Endothelial cell of umbilical vein (primary cell): ENCODE results near the gene ATG4D. TPM values are rescaled to one million over a fixed set of nuclear protein-coding genes. Genes with fewer than 3 reads are reported as not detected.

Source experiments
- BruUV-seq: library from RNA; stranded (reverse); fragments of 400-500 nt; replicated peaks from 2 replicates; lab custom pipeline; 2021; lab: Mats Ljungman, UMichigan
- CTCF ChIA-PET: fragments of 300-600, 350-600 bp; sonication (Branson Sonifier 250); formaldehyde crosslinking; loops from one replicate; lab custom pipeline; 2021; ENCODE audit warnings: antibody characterized with exemption, inconsistent platforms; lab: Charles Lee
- POLR2A ChIA-PET: fragments of 300-600, 350-600 bp; sonication (Branson Sonifier 250); formaldehyde crosslinking; loops from one replicate; lab custom pipeline; 2021; ENCODE audit warnings: antibody characterized with exemption, inconsistent platforms; lab: Charles Lee
- DNase-seq: peaks from one replicate; pipeline ENCODE4 v3.0.0-alpha.2; 2011; ENCODE audit warnings: low read depth, low spot score
- FAIRE-seq: peaks from 2 replicates; lab custom pipeline; 2011; peaks lifted over from hg19 to GRCh38; lab: Jason Lieb, UNC
- H2AFZ ChIP-seq: 2 replicates; pipeline ENCODE4 v1.6.0; 2012; ENCODE audit warnings: low read depth, low read length, control low read depth, inconsistent platforms
- H3K27ac ChIP-seq: 2 replicates; pipeline ENCODE4 v1.5.1; 2011; ENCODE audit warnings: low read depth, mild to moderate bottlenecking, control low read depth, low read length, moderate library complexity; ENCODE audit not compliant: insufficient read depth
- H3K27me3 ChIP-seq, 2 experiments: 2 replicates each; pipeline versions ENCODE4 v1.6.0 to v1.6.1; 2011; ENCODE audit warnings: low read length in 2 of 2, mixed read lengths in 1 of 2; ENCODE audit not compliant: control insufficient read depth in 2 of 2, insufficient read depth in 2 of 2
- H3K36me3 ChIP-seq, 2 experiments: 2 replicates in 1 of 2; 3 replicates in 1 of 2; pipeline ENCODE4 v1.5.1; 2011; ENCODE audit warnings: low read length in 2 of 2, mild to moderate bottlenecking in 1 of 2, moderate library complexity in 1 of 2; ENCODE audit not compliant: control insufficient read depth in 2 of 2, insufficient read depth in 2 of 2; ENCODE audit errors: extremely low read depth in 1 of 2
- H3K4me1 ChIP-seq: 3 replicates; pipeline ENCODE4 v1.5.1; 2011; ENCODE audit warnings: mild to moderate bottlenecking, low read length; ENCODE audit not compliant: control insufficient read depth, insufficient read depth; ENCODE audit errors: extremely low read depth
- H3K4me2 ChIP-seq: 2 replicates; pipeline ENCODE4 v1.6.1; 2011; ENCODE audit warnings: low read length, control low read depth, mixed read lengths; ENCODE audit not compliant: insufficient read depth
- H3K4me3 ChIP-seq, 3 experiments: fragments of 200-600 bp in 1 of 3; sonication (generic), shearing (Covaris generic) in 1 of 3; replicated peaks in 1 of 3; 2 replicates each; pipeline ENCODE4 v1.5.1; 2011 to 2016; ENCODE audit warnings: control low read depth in 3 of 3, low read length in 3 of 3, mild to moderate bottlenecking in 2 of 3, inconsistent platforms in 1 of 3, low read depth in 1 of 3, moderate library complexity in 1 of 3; ENCODE audit not compliant: insufficient read depth in 1 of 3
- H3K79me2 ChIP-seq: 2 replicates; pipeline ENCODE4 v1.6.0; 2012; ENCODE audit warnings: low read length, inconsistent platforms; ENCODE audit not compliant: control insufficient read depth, insufficient read depth
- H3K9ac ChIP-seq: replicated peaks from 2 replicates; pipeline ENCODE3; 2011; ENCODE audit warnings: low read length, control low read depth; ENCODE audit not compliant: insufficient read depth; ENCODE audit errors: extremely low read depth
- H3K9me1 ChIP-seq: replicated peaks from 3 replicates; pipeline ENCODE4 v1.6.0; 2011; ENCODE audit warnings: mild to moderate bottlenecking, low read length; ENCODE audit not compliant: control insufficient read depth, insufficient read depth; ENCODE audit errors: extremely low read depth
- H3K9me3 ChIP-seq: replicated peaks from 2 replicates; pipeline ENCODE4 v1.5.1; 2012; ENCODE audit warnings: low read length, inconsistent platforms; ENCODE audit not compliant: control insufficient read depth, insufficient read depth
- H4K20me1 ChIP-seq: replicated peaks from 2 replicates; pipeline ENCODE3; 2011; ENCODE audit warnings: mild to moderate bottlenecking, low read length; ENCODE audit not compliant: control insufficient read depth, insufficient read depth; ENCODE audit errors: extremely low read depth
- FOS ChIP-seq: IDR thresholded peaks from 2 replicates; pipeline ENCODE4 v1.6.1; 2011; ENCODE audit warnings: mild to moderate bottlenecking, low read length, moderate library complexity, borderline replicate concordance; ENCODE audit not compliant: insufficient read depth
- GATA2 ChIP-seq: IDR thresholded peaks from 2 replicates; pipeline ENCODE4 v1.7.0; 2011; ENCODE audit warnings: low read depth, mild to moderate bottlenecking, moderate library complexity, mixed read lengths, low read length; ENCODE audit not compliant: insufficient read length, insufficient read depth
- JUN ChIP-seq: IDR thresholded peaks from 2 replicates; pipeline ENCODE4 v1.6.1; 2011; ENCODE audit warnings: borderline replicate concordance, low read depth; ENCODE audit not compliant: insufficient read length, insufficient read depth
- MYC ChIP-seq: IDR thresholded peaks from one replicate; pipeline ENCODE4 v1.6.1; 2011; ENCODE audit warnings: mild to moderate bottlenecking, low read depth, low read length
- POLR2A ChIP-seq: IDR thresholded peaks from 2 replicates; pipeline ENCODE4 v1.6.1; 2012; ENCODE audit warnings: low read depth, mild to moderate bottlenecking, control low read depth, low read length
- POLR2AphosphoS5 ChIP-seq: IDR thresholded peaks from 2 replicates; pipeline ENCODE4 v1.6.1; 2012; ENCODE audit warnings: low read depth, mild to moderate bottlenecking, control low read depth, low read length, moderate library complexity; ENCODE audit not compliant: insufficient read depth
- dilution Hi-C: fragments of 300-500 bp; cut with MboI; formaldehyde crosslinking; loops from one replicate; pipeline ENCODE4 v1.15.0; 2019; ENCODE audit warnings: low sequenced_read_pairs; ENCODE audit not compliant: extremely low pct_ligation_motif_present
- intact Hi-C: fragments of 100-400 bp; cut with micrococcal nuclease; formaldehyde crosslinking; loops from one replicate; pipeline ENCODE4 v1.10.0; 2022
- polyA plus RNA-seq, 4 experiments: library from polyadenylated mRNA; depleted of rRNA in 3 of 4; stranded (reverse) in 3 of 4; unstranded in 1 of 4; fragments of >200 nt; gene quantifications; 2 replicates each; pipeline versions ENCODE4 v1.2.1 to v1.2.3, GENCODE V29; 2011 to 2012; ENCODE audit warnings: missing spikeins in 1 of 4
- total RNA-seq: library from RNA; stranded (reverse); gene quantifications from 2 replicates; pipeline ENCODE4 v1.2.3, GENCODE V29; 2021
- TF ChIP-seq, protein P1 (sequence below), 2 donors: IDR thresholded peaks; 1 replicate in 1 of 2; 2 replicates in 1 of 2; pipeline ENCODE4 v1.5.1; 2011; ENCODE audit warnings: low read length in 2 of 2, mild to moderate bottlenecking in 2 of 2, moderate library complexity in 2 of 2, control low read depth in 1 of 2, inconsistent platforms in 1 of 2, low read depth in 1 of 2; ENCODE audit not compliant: insufficient read depth in 1 of 2; ENCODE audit errors: extremely low read depth in 1 of 2
- TF ChIP-seq, protein P2 (sequence below): IDR thresholded peaks from 2 replicates; pipeline ENCODE4 v1.6.1; 2011; ENCODE audit not compliant: insufficient read depth, insufficient read length

Gene ATG4D
- total and polyA plus RNA-seq, 2 donors (not counting 3 experiments of a cell fraction or from before 2014, with no cell fraction given), result 19.8 to 24.9 TPM

DNA sequence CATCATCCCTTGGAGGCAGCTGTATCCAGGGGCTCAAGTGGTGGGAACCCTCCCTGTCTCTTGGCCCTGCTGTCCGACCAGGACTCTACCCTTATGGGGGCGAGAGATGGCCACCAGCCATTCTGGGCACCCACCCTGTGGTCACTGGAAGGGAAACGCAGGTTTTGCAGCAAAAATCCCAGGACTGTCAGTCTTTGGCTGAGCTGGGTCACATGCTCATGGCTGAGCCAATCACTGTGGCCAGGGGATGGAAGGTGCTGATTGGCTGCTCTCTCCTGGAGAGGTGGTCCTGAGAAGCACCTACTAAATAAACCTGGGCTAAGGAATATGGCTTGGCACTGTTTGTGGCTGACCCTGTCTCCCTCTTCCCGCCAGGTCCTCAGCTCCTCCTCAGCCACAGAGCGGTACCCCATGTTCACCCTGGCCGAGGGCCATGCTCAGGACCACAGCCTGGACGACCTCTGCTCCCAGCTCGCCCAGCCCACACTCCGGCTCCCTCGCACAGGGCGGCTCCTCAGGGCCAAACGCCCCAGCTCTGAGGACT, 8.9 kb downstream of the ATG4D start:
- Histone ChIP-seq H2AFZ (no peak overlapping the region), H3K4me1 (no peaks in the 10 kb centered on the region), H3K4me3 (no peak overlapping the region), H4K20me1 (no peaks in the 10 kb centered on the region), H3K27me3 (no peaks in the 10 kb centered on the region), H3K9me1 (no peaks in the 10 kb centered on the region), H3K9me3 (no peaks in the 10 kb centered on the region), H3K9ac (no peak overlapping the region), H3K79me2 (no peaks in the 10 kb centered on the region), H3K27ac (no peak overlapping the region), H3K36me3 (peaks cover 7 to 46% of the 10 kb centered on the region in 2 experiments), H3K4me2 (no peak overlapping the region)
- intact Hi-C loops (no loop called here), dilution Hi-C loops (no loop called here)
- CTCF ChIA-PET, result interaction anchor here (0.9 to 2.4 kb wide), 6 partner anchors 11 to 73 kb away, joined by 3 to 8 read pairs (median 5); partner anchors contain the start of gene S1PR5
- FAIRE-seq, result peak; percentile 67
- TF ChIP-seq GATA2 (no peak), FOS (no peak), MYC (no peak), JUN (no peak), POLR2A (no peak), POLR2AphosphoS5 (no peak)
- TF ChIP-seq, protein P1, sequence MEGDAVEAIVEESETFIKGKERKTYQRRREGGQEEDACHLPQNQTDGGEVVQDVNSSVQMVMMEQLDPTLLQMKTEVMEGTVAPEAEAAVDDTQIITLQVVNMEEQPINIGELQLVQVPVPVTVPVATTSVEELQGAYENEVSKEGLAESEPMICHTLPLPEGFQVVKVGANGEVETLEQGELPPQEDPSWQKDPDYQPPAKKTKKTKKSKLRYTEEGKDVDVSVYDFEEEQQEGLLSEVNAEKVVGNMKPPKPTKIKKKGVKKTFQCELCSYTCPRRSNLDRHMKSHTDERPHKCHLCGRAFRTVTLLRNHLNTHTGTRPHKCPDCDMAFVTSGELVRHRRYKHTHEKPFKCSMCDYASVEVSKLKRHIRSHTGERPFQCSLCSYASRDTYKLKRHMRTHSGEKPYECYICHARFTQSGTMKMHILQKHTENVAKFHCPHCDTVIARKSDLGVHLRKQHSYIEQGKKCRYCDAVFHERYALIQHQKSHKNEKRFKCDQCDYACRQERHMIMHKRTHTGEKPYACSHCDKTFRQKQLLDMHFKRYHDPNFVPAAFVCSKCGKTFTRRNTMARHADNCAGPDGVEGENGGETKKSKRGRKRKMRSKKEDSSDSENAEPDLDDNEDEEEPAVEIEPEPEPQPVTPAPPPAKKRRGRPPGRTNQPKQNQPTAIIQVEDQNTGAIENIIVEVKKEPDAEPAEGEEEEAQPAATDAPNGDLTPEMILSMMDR (IDR thresholded peaks at IDR 0.05; ENCODE audit: extremely low read depth in 1 of 2, insufficient read depth in 1 of 2, low read depth in 1 of 2, low read length in 2 of 2), result no peak
- TF ChIP-seq, protein P2, sequence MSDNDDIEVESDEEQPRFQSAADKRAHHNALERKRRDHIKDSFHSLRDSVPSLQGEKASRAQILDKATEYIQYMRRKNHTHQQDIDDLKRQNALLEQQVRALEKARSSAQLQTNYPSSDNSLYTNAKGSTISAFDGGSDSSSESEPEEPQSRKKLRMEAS, result no peak
- no peak for DNase-seq
- BruUV-seq, result no TSS peak
- POLR2A ChIA-PET, result interaction anchor here (0.5 kb wide), 1 partner anchor 333 kb away, joined by 4 read pairs; no protein-coding TSS in a partner anchor
